Stomach smooth muscle (tissue), 2 donors: ENCODE results near the gene ATL2.
"Not testable (repeated sequence)": the region's sequence is repeated elsewhere in the genome, so short reads cannot be mapped to it uniquely, and the experiment has no call there.

Experiments
- H3K27ac ChIP-seq: one replicate; pipeline ENCODE4 v1.7.0; 2013; ENCODE audit warnings: mild to moderate bottlenecking, low read length, inconsistent platforms
- H3K27me3 ChIP-seq, 2 donors: one replicate each; pipeline ENCODE4 v1.7.0; 2013; ENCODE audit warnings: low read length in 2 of 2; ENCODE audit not compliant: insufficient read depth in 2 of 2, control insufficient read depth in 1 of 2
- H3K36me3 ChIP-seq, 2 donors: one replicate each; pipeline ENCODE4 v1.7.0; 2013; ENCODE audit warnings: low read length in 2 of 2; ENCODE audit not compliant: control insufficient read depth in 2 of 2, insufficient read depth in 2 of 2
- H3K4me1 ChIP-seq: one replicate; pipeline ENCODE4 v1.7.0; 2013; ENCODE audit warnings: low read length; ENCODE audit not compliant: control insufficient read depth, insufficient read depth
- H3K4me3 ChIP-seq, 2 donors: one replicate each; pipeline ENCODE4 v1.7.0; 2013; ENCODE audit warnings: low read length in 2 of 2
- H3K9ac ChIP-seq, 2 donors: one replicate each; pipeline ENCODE4 v1.7.0; 2013; ENCODE audit warnings: low read length in 2 of 2, mild to moderate bottlenecking in 1 of 2
- H3K9me3 ChIP-seq, 2 donors: one replicate each; pipeline ENCODE4 v1.7.0; 2013; ENCODE audit warnings: low read length in 2 of 2; ENCODE audit not compliant: control insufficient read depth in 2 of 2
- donor health status: healthy.
- donor health status: Pancreatic carcinoma.

The ATL2 gene

DNA sequence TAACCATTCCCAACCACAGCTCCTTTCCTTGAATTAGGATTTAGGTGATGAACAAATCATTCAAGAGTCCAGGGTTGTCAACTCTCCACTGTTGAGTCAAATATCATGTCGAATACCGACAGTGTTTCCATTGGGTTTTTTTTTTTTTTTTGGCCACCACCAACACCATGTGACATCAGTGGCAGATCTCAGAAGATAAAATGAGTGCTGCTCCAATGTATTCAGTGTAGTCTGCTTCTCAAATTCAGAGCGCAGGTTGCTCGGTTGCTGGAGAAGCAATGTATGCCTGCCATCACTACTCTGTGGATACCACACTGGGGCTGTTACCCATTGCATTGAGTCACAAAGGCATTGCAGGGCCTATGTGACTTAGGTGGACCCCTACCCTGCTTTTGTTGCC is 10.8 kb upstream of the ATL2 start:
- H3K36me3 ChIP-seq, result no peaks in the 10 kb centered on the region

GRCh38 chr2:38386821-38387220 is 9.7 kb upstream of the ATL2 start:
- no peaks in the 10 kb centered on the region for H3K9me3 ChIP-seq

More for the DNA sequence above, 10.8 kb upstream of the ATL2 start:
- H3K4me1 ChIP-seq, result peaks cover 8% of the 10 kb centered on the region
- no peaks in the 10 kb centered on the region for H3K9me3 ChIP-seq
- no peak overlapping the region for H3K27ac ChIP-seq
- no peak overlapping the region for H3K9ac ChIP-seq
- no peak overlapping the region for H3K4me3 ChIP-seq
- no peaks in the 10 kb centered on the region for H3K27me3 ChIP-seq

DNA sequence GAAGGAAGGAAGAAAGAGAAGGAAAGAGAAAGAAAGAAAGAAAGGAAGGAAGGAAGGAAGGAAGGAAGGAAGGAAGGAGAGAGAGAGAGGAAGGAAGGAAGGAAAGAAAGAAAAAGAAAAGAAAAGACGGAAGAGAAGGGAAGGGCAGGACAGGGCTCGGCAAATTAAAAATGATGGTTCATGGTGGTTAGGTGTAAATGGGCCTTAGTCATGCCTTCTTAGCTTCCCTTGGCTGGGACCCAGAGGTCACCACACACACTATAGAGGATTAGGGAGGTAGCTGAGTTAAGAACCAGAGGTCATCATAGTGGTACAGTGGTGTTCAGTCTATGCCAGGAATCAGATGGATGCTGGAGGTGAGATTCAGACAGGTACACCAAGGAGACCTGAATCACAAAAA is 9.3 kb upstream of the ATL2 start:
- no peaks in the 10 kb centered on the region for H3K27me3 ChIP-seq
- no peak overlapping the region for H3K4me3 ChIP-seq
- no peak overlapping the region for H3K9ac ChIP-seq
- no peak overlapping the region for H3K27ac ChIP-seq
- no peaks in the 10 kb centered on the region for H3K9me3 ChIP-seq
- H3K36me3 ChIP-seq, result no peaks in the 10 kb centered on the region
- peaks cover 8% of the 10 kb centered on the region for H3K4me1 ChIP-seq

More at GRCh38 chr2:38386821-38387220, 9.7 kb upstream of the ATL2 start:
- no peaks in the 10 kb centered on the region for H3K27me3 ChIP-seq
- no peak overlapping the region for H3K9ac ChIP-seq
- H3K27ac ChIP-seq, result no peak overlapping the region
- H3K36me3 ChIP-seq, result no peaks in the 10 kb centered on the region
- no peak overlapping the region for H3K4me3 ChIP-seq
- peaks cover 8% of the 10 kb centered on the region for H3K4me1 ChIP-seq

DNA sequence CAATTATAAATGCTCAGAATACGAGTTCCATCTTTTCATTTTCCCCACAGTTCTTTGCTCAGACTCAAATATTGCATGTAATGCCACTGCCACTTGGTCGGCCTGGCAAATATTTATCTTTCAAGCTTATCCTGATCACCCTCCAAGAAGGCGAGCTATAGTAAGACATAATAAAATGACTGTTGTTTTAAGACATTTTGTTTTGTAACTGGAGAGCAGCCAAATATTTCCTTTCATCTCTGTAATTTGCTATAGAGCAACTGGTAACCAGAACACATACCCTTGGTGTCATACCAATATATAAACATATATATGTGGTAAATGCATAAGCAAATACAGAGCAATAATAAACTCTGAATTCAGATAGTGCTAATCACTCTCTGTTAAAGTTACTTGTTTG is 7.3 kb upstream of the ATL2 start:
- Histone ChIP-seq H3K9ac (no peak overlapping the region), H3K27ac (no peak overlapping the region), H3K4me3 (no peak overlapping the region), H3K4me1 (peaks cover 14% of the 10 kb centered on the region), H3K27me3 (no peaks in the 10 kb centered on the region), H3K9me3 (no peaks in the 10 kb centered on the region), H3K36me3 (no peaks in the 10 kb centered on the region)

GRCh38 chr2:38383741-38384140 is 6.7 kb upstream of the ATL2 start:
- not testable (repeated sequence) for H3K27me3 ChIP-seq, H3K9me3 ChIP-seq, H3K4me3 ChIP-seq, H3K36me3 ChIP-seq, H3K9ac ChIP-seq
- H3K27ac ChIP-seq, result peak overlapping the region; percentile 46
- H3K4me1 ChIP-seq, result peaks cover 14% of the 10 kb centered on the region

GRCh38 chr2:38381381-38382143 is 4.5 kb upstream of the ATL2 start:
- Histone ChIP-seq H3K4me3 (no peak overlapping the region), H3K27ac (no peak overlapping the region), H3K9ac (no peak overlapping the region), H3K27me3 (no peaks in the 10 kb centered on the region), H3K4me1 (peaks cover 25% of the 10 kb centered on the region), H3K36me3 (no peaks in the 10 kb centered on the region), H3K9me3 (no peaks in the 10 kb centered on the region)

DNA sequence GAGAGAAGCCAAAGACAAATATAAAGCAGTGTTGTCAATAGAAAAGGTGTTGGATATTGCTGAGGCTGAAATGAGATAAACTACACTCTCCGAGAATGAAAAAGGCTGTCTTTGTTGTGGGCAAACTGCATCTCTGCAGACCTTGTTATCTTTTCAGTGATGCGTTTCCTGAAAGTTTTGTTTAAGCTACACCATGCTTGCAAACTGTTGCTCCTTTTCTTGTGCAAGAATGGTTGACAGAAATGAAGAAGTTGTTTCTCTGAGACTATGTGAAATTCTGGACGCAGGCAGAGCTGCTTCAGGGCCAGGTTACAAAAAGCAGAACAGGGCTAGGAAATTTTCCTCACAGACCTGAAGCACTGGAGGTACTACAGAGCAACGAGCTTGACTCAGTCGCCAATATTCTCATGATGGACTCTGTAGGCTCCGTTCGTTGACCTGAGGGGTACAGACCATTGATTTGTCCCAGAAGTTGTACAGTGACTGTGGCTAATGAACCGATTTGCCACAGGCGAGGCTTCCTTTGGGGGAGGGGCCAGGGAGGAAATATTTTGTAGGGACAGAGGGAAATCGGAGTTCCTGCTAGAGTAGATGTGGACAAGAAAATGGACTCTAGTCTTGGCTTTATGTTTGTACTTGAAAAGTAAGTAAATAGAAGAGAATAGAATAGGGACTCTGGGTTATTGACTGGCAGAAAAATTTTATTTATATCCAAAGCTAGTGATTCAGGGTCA is 3.5 kb upstream of the ATL2 start:
- Histone ChIP-seq H3K9me3 (no peaks in the 10 kb centered on the region), H3K4me3 (no peak overlapping the region), H3K36me3 (no peaks in the 10 kb centered on the region), H3K27ac (peak overlapping the region; percentile 58), H3K27me3 (no peaks in the 10 kb centered on the region), H3K4me1 (peaks cover 25% of the 10 kb centered on the region), H3K9ac (no peak overlapping the region)

DNA sequence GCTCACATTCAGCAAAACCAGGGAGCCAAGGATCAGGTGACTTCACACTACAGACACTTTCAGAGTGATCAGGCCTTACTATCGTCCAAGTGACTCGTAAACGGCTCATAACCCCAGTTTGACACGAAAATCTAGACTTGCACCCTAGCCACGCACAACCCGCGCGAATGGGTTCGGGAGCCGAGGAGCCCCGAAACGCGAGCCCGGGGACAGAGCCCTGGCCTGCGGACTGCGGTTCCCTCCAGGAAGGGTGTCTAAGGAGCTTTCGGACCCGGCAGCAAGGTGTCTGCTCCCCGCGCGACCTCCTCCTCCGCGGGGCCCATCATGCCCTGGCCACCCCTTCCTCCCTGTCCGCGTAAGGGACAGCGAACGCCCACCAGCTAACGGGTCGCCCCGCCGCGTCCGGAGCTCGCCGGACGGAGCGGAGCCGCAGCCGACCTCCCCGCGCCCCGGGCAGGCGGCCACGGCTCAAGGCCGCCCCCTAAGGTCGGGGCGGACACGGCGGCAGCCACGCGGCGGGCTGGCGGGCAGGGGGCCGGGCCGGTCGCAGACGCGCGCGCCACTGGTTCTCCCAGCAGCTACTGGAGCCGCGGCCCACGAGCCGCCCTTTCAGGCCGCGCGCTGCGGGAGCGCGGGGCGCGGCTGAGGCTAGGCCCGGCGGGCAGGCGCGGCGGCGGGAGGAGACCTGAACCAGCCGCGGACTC is 575 bp downstream of the ATL2 start:
- H3K4me1 ChIP-seq, result peaks cover 19% of the 10 kb centered on the region
- H3K9ac ChIP-seq, result peak overlapping the region; percentile 94 to 98
- no peaks in the 10 kb centered on the region for H3K36me3 ChIP-seq
- H3K27ac ChIP-seq, result peak overlapping the region; percentile 98
- H3K4me3 ChIP-seq, result peak overlapping the region; percentile 85 to 99
- H3K9me3 ChIP-seq, result no peaks in the 10 kb centered on the region
- H3K27me3 ChIP-seq, result no peaks in the 10 kb centered on the region

DNA sequence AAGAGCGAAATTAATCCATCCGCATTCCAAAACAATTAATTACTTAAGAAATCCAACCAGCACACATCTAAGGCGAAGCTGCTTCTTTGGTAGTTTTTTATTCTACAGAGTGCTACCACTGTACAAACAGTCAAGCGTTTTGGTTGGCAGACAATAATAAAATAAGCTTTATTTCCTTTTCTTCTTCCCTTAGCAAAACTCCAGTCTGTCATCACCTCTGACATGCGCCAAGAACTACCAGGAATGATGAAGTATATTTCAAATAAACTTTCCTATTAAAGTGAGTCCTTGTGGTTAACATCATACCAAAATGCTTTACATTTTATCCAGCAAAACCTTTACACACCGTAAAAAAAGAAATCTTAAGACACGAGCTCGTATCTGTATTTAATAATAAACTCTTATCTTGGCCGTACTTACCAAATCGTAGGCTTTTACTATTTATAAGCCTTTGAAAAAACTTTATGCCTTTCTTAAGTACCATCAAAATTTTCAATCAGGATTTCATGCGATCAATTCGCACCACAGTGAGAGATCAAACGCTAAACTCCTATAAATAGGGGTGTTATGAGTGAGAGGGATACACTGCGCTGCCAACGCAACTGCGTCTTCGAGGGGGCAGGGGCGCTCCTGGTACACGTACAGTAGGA is 1.3 kb downstream of the ATL2 start:
- peak overlapping the region; percentile 85 to 99 for H3K4me3 ChIP-seq
- H3K27ac ChIP-seq, result peak overlapping the region; percentile 98
- H3K27me3 ChIP-seq, result no peaks in the 10 kb centered on the region
- no peaks in the 10 kb centered on the region for H3K36me3 ChIP-seq
- H3K9ac ChIP-seq, result peak overlapping the region; percentile 94 to 98
- peaks cover 20% of the 10 kb centered on the region for H3K4me1 ChIP-seq
- H3K9me3 ChIP-seq, result no peaks in the 10 kb centered on the region

DNA sequence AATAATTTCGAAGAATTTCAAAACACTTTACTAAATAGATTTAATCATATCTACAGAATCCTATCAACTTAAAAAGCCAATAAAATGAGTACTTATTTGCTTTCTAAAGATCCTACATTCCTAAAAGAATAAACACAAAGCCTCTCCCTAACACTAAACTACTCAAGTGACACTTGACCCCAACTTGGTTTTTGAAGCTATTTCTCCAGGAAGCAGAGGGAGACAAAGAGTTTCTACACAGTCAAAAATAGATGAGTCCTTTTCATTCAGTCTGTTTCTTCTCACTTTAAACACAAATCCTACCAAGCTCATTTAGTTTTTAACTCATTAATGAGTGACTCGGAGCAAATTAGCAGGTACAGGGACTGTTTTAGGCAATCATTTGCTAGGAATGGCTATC is 2.1 kb downstream of the ATL2 start:
- Histone ChIP-seq H3K9ac (peak overlapping the region; percentile 94 to 98), H3K9me3 (no peaks in the 10 kb centered on the region), H3K27ac (peak overlapping the region; percentile 98), H3K27me3 (no peaks in the 10 kb centered on the region), H3K36me3 (no peaks in the 10 kb centered on the region), H3K4me3 (peak overlapping the region; percentile 85 to 99), H3K4me1 (peaks cover 16% of the 10 kb centered on the region)
